ENCODE results near the gene RABGAP1. TPM values are rescaled to one million over a fixed set of nuclear protein-coding genes. Genes with fewer than 3 reads are reported as not detected.

RABGAP1 gene
- polyA plus RNA-seq, 1 donor from 2014 or later: 67.8 TPM

DNA sequence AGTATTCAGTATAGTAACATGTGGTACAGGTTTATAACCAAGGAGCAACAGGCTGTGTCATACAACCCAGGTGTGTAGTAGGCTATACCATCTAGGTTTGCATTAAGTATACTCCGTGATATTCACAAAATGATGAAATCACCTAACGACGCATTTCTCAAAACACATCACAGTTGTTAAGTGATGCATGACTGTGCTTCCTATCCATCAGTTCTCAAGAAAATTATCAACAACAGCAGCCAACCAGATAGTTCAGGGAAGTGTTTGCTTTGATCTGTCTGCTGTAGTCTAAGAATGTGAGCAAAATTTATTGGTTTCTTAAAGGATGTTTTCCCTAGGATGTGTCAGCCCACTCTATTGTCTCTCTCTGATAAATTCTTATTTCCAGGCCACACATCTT lies 16.9 kb upstream of the RABGAP1 start:
- peaks cover 22% of the 10 kb centered on the region for H3K79me2 ChIP-seq (replicated peaks; ENCODE audit: insufficient read depth, low read length)
- H3K36me3 ChIP-seq (ENCODE audit: insufficient read depth, low read length): no peaks in the 10 kb centered on the region
- TF ChIP-seq SMC3 (conservative IDR thresholded peaks at IDR 0.05; ENCODE audit: poor library complexity): no peak
- TF ChIP-seq EZH2 (IDR thresholded peaks at IDR 0.05; ENCODE audit: borderline replicate concordance, insufficient read depth, low read length, poor library complexity, severe bottlenecking): no peak
- TF ChIP-seq TAF1 (IDR thresholded peaks at IDR 0.05; ENCODE audit: low read depth): no peak
- TF ChIP-seq RAD21 (conservative IDR thresholded peaks at IDR 0.05): no peak
- no peak for TF ChIP-seq EP300 (conservative IDR thresholded peaks at IDR 0.05; ENCODE audit: poor library complexity, severe bottlenecking)
- no peak for TF ChIP-seq MXI1 (conservative IDR thresholded peaks at IDR 0.05; ENCODE audit: poor library complexity, severe bottlenecking)
- TF ChIP-seq, protein P1, sequence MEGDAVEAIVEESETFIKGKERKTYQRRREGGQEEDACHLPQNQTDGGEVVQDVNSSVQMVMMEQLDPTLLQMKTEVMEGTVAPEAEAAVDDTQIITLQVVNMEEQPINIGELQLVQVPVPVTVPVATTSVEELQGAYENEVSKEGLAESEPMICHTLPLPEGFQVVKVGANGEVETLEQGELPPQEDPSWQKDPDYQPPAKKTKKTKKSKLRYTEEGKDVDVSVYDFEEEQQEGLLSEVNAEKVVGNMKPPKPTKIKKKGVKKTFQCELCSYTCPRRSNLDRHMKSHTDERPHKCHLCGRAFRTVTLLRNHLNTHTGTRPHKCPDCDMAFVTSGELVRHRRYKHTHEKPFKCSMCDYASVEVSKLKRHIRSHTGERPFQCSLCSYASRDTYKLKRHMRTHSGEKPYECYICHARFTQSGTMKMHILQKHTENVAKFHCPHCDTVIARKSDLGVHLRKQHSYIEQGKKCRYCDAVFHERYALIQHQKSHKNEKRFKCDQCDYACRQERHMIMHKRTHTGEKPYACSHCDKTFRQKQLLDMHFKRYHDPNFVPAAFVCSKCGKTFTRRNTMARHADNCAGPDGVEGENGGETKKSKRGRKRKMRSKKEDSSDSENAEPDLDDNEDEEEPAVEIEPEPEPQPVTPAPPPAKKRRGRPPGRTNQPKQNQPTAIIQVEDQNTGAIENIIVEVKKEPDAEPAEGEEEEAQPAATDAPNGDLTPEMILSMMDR (IDR thresholded peaks at IDR 0.05; ENCODE audit: poor library complexity, severe bottlenecking): no peak
- TF ChIP-seq POLR2AphosphoS5 (IDR thresholded peaks at IDR 0.05): no peak
- TF ChIP-seq, protein P2, sequence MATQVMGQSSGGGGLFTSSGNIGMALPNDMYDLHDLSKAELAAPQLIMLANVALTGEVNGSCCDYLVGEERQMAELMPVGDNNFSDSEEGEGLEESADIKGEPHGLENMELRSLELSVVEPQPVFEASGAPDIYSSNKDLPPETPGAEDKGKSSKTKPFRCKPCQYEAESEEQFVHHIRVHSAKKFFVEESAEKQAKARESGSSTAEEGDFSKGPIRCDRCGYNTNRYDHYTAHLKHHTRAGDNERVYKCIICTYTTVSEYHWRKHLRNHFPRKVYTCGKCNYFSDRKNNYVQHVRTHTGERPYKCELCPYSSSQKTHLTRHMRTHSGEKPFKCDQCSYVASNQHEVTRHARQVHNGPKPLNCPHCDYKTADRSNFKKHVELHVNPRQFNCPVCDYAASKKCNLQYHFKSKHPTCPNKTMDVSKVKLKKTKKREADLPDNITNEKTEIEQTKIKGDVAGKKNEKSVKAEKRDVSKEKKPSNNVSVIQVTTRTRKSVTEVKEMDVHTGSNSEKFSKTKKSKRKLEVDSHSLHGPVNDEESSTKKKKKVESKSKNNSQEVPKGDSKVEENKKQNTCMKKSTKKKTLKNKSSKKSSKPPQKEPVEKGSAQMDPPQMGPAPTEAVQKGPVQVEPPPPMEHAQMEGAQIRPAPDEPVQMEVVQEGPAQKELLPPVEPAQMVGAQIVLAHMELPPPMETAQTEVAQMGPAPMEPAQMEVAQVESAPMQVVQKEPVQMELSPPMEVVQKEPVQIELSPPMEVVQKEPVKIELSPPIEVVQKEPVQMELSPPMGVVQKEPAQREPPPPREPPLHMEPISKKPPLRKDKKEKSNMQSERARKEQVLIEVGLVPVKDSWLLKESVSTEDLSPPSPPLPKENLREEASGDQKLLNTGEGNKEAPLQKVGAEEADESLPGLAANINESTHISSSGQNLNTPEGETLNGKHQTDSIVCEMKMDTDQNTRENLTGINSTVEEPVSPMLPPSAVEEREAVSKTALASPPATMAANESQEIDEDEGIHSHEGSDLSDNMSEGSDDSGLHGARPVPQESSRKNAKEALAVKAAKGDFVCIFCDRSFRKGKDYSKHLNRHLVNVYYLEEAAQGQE (IDR thresholded peaks at IDR 0.05; ENCODE audit: borderline replicate concordance): no peak
- H2AFZ ChIP-seq (ENCODE audit: low read depth, low read length): no peak overlapping the region
- H3K27me3 ChIP-seq (ENCODE audit: insufficient read depth, low read depth, low read length): no peaks in the 10 kb centered on the region
- H3K9me3 ChIP-seq (ENCODE audit: low read length): no peaks in the 10 kb centered on the region
- H4K20me1 ChIP-seq (ENCODE audit: insufficient read depth): no peaks in the 10 kb centered on the region
- H3K4me3 ChIP-seq (ENCODE audit: low read length): no peak overlapping the region
- no peaks in the 10 kb centered on the region for H3F3A ChIP-seq (ENCODE audit: insufficient read depth, low read length, poor library complexity, severe bottlenecking)
- no peak overlapping the region for H3K27ac ChIP-seq (ENCODE audit: low read length)
- H3K4me2 ChIP-seq (ENCODE audit: low read length): no peak overlapping the region
- no peaks in the 10 kb centered on the region for H3K9me2 ChIP-seq (ENCODE audit: insufficient read depth, low read length)
- H3K9ac ChIP-seq (ENCODE audit: low read length): no peak overlapping the region

DNA sequence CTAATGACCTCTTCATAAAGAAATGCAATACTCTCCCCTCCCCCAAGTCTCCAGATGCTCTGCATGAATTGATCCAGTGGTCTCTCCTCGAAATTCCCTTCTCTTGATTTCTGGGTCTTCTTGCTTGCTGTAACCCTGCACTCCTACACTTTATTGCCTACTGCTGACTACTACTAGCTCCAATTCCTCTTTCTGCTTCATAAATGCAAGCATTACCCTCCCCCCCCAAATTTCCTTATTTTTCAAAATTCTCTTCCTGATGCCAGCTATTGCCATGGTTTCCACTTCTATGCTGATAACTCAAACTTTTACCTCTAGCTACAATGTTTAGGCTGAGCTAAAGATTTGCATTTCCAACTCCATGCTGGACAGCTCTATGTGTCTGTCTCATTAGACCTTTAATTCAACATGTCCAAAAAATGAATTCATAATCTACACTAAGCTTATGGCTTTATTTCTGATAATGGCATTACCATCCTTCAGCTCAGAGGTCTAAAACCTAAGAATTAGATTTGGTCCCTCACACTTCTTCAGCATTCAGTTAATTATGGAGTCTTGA lies 10.9 kb upstream of the RABGAP1 start:
- Histone ChIP-seq H3K27ac (ENCODE audit: low read length) (no peak overlapping the region), H3K9me3 (ENCODE audit: low read length) (no peaks in the 10 kb centered on the region), H3K9me2 (ENCODE audit: insufficient read depth, low read length) (no peaks in the 10 kb centered on the region), H2AFZ (ENCODE audit: low read depth, low read length) (no peak overlapping the region), H3K36me3 (ENCODE audit: insufficient read depth, low read length) (no peaks in the 10 kb centered on the region), H3K9ac (ENCODE audit: low read length) (peak overlapping the region; percentile 95), H3K79me2 (replicated peaks; ENCODE audit: insufficient read depth, low read length) (peaks cover 63% of the 10 kb centered on the region), H3K4me2 (ENCODE audit: low read length) (peak overlapping the region; percentile 97), H3F3A (ENCODE audit: insufficient read depth, low read length, poor library complexity, severe bottlenecking) (no peaks in the 10 kb centered on the region), H3K4me3 (ENCODE audit: low read length) (peak overlapping the region; percentile 96), H3K27me3 (ENCODE audit: insufficient read depth, low read depth, low read length) (no peaks in the 10 kb centered on the region), H4K20me1 (ENCODE audit: insufficient read depth) (no peaks in the 10 kb centered on the region)
- TF ChIP-seq TAF1 (IDR thresholded peaks at IDR 0.05; ENCODE audit: low read depth) (no peak), RAD21 (conservative IDR thresholded peaks at IDR 0.05) (no peak), MXI1 (conservative IDR thresholded peaks at IDR 0.05; ENCODE audit: poor library complexity, severe bottlenecking) (no peak), SMC3 (conservative IDR thresholded peaks at IDR 0.05; ENCODE audit: poor library complexity) (no peak), POLR2AphosphoS5 (IDR thresholded peaks at IDR 0.05) (no peak), EZH2 (IDR thresholded peaks at IDR 0.05; ENCODE audit: borderline replicate concordance, insufficient read depth, low read length, poor library complexity, severe bottlenecking) (no peak), EP300 (conservative IDR thresholded peaks at IDR 0.05; ENCODE audit: poor library complexity, severe bottlenecking) (no peak)
- TF ChIP-seq, protein P1 (IDR thresholded peaks at IDR 0.05; ENCODE audit: poor library complexity, severe bottlenecking): no peak
- TF ChIP-seq, protein P2 (IDR thresholded peaks at IDR 0.05; ENCODE audit: borderline replicate concordance): no peak

Data from neural cell (in vitro differentiated cells).